Gastrocnemius medialis (tissue), 4 donors: ENCODE results near the gene TSPAN5. TPM values are rescaled to one million over a fixed set of nuclear protein-coding genes. Genes with fewer than 3 reads are reported as not detected.

Source experiments
- ATAC-seq, 2 donors: fragments of 150-250 bp; one replicate each; pipeline ENCODE4 v1.9.1; 2016
- DNase-seq, 2 donors: peaks; one replicate each; pipeline ENCODE4 v3.0.0-alpha.2; 2019
- H3K27ac ChIP-seq, 4 donors: fragments of 200-600 bp; sonication (generic); 1 replicate in 1 of 4; 2 replicates in 3 of 4; pipeline ENCODE4 v1.5.1; 2016 to 2018; ENCODE audit warnings: mild to moderate bottlenecking in 2 of 4, moderate library complexity in 1 of 4
- H3K27me3 ChIP-seq, 3 donors: fragments of 200-600 bp; sonication (generic) in 2 of 3; 1 replicate in 1 of 3; 2 replicates in 2 of 3; pipeline versions ENCODE4 v1.5.1 to v1.6.0; 2016 to 2019; ENCODE audit warnings: mild to moderate bottlenecking in 1 of 3, moderate library complexity in 1 of 3
- H3K36me3 ChIP-seq, 2 donors: fragments of 200-600 bp; sonication (generic) in 1 of 2; one replicate each; pipeline ENCODE4 v1.5.1; 2017 to 2018
- H3K4me1 ChIP-seq, 2 donors: fragments of 200-600 bp; sonication (generic) in 1 of 2; one replicate each; pipeline ENCODE4 v1.5.1; 2016 to 2017; ENCODE audit warnings: mild to moderate bottlenecking in 2 of 2
- H3K4me3 ChIP-seq, 4 donors: fragments of 200-600 bp; sonication (generic) in 3 of 4; 1 replicate in 1 of 4; 2 replicates in 3 of 4; pipeline ENCODE4 v1.5.1; 2016 to 2019; ENCODE audit warnings: mild to moderate bottlenecking in 2 of 4
- H3K9me3 ChIP-seq, 3 donors: fragments of 200-600 bp; sonication (generic) in 2 of 3; 1 replicate in 1 of 3; 2 replicates in 2 of 3; pipeline ENCODE4 v1.5.1; 2016 to 2019
- POLR2A ChIP-seq, 2 donors: fragments of 450-650 bp; IDR thresholded peaks; one replicate each; pipeline ENCODE4 v1.6.1; 2017; ENCODE audit warnings: antibody characterized with exemption in 2 of 2, mild to moderate bottlenecking in 2 of 2, moderate library complexity in 2 of 2
- in situ Hi-C, 4 donors: fragments of 200-750 bp; cut with MboI; loops; one replicate each; pipeline versions ENCODE4 v1.15.0 to v1.8.0; 2017; ENCODE audit warnings: low sequenced_read_pairs in 4 of 4
- intact Hi-C: fragments of 100-400 bp; cut with DNase I; formaldehyde crosslinking; loops from one replicate; pipeline ENCODE4 v1.15.1; 2023; ENCODE audit warnings: low total_unique reads
- total RNA-seq, 4 donors: library from RNA; depleted of rRNA; stranded (reverse); fragments of >200 nt; gene quantifications; one replicate each; pipeline versions ENCODE4 v1.1.0 to v1.2.3, GENCODE V29; 2016
- TF ChIP-seq, protein P1 (sequence below), 5 experiments: fragments of 450-650 bp in 3 of 5; fragments of 200-600 bp in 2 of 5; sonication (generic) in 2 of 5; IDR thresholded peaks in 4 of 5; conservative IDR thresholded peaks in 1 of 5; 1 replicate in 4 of 5; 2 replicates in 1 of 5; pipeline ENCODE4 v1.5.1; 2016 to 2019; ENCODE audit warnings: antibody characterized with exemption in 5 of 5, mild to moderate bottlenecking in 3 of 5, moderate library complexity in 3 of 5

TSPAN5 gene
- total RNA-seq, 4 donors from 2014 or later, result 0.55 to 18.7 (median 0.79) TPM

DNA sequence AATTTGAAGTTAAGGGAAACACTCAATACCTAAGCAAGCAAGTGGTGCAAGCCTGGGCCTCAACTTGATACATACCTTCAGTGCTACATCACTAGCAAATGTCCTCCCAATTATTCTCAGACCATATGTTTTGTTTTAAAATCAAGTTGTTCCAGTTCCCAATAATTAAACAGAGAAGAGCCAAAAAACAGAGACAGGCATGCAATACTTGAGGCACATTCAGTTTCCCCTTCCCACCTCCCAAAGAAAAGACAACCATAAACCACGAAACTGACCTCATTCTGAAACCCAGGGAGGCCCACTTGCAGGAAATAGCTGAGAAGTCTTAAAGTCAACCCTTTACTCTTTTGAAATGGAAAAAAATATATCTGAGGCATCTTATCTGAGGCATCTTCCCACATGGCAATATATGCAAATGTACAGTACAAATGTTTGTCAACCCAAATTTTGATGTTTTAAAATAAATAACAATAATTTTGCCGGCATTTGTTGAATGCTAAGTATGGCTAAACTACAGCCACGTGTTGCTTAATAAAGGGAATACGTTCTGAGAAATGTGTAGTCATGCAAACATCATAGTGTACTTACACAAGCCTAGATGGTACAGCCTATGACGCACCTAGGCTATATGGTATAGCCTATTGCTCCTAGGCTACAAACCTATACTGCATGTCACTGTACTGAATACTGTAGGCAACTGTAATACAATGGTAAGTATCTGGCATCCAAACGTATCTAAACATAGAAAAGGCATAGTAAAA, 147.5 kb downstream of the TSPAN5 start:
- H3K4me1 ChIP-seq, result no peaks in the 10 kb centered on the region
- in situ Hi-C loops (no loop called here), intact Hi-C loops (no loop called here)
- H3K4me3 ChIP-seq, result no peak overlapping the region
- H3K9me3 ChIP-seq, result no peaks in the 10 kb centered on the region
- H3K36me3 ChIP-seq, result no peaks in the 10 kb centered on the region
- ATAC-seq, result no peak
- DNase-seq, result no peak
- H3K27me3 ChIP-seq, result no peaks in the 10 kb centered on the region
- TF ChIP-seq, protein P1, sequence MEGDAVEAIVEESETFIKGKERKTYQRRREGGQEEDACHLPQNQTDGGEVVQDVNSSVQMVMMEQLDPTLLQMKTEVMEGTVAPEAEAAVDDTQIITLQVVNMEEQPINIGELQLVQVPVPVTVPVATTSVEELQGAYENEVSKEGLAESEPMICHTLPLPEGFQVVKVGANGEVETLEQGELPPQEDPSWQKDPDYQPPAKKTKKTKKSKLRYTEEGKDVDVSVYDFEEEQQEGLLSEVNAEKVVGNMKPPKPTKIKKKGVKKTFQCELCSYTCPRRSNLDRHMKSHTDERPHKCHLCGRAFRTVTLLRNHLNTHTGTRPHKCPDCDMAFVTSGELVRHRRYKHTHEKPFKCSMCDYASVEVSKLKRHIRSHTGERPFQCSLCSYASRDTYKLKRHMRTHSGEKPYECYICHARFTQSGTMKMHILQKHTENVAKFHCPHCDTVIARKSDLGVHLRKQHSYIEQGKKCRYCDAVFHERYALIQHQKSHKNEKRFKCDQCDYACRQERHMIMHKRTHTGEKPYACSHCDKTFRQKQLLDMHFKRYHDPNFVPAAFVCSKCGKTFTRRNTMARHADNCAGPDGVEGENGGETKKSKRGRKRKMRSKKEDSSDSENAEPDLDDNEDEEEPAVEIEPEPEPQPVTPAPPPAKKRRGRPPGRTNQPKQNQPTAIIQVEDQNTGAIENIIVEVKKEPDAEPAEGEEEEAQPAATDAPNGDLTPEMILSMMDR (IDR thresholded peaks at IDR 0.05 in 4 of 5, conservative IDR thresholded peaks at IDR 0.05 in 1 of 5), result no peak
- no peak for TF ChIP-seq POLR2A (IDR thresholded peaks at IDR 0.05)
- no peak overlapping the region for H3K27ac ChIP-seq

- in situ Hi-C loops, result no loop called here
Observed at GRCh38 chr4:98510340-98510739, 148.1 kb downstream of the TSPAN5 start.

GRCh38 chr4:98509721-98510120, 148.7 kb downstream of the TSPAN5 start:
- Histone ChIP-seq H3K4me3 (no peak overlapping the region), H3K36me3 (no peaks in the 10 kb centered on the region), H3K27me3 (no peaks in the 10 kb centered on the region), H3K27ac (no peak overlapping the region), H3K4me1 (no peaks in the 10 kb centered on the region), H3K9me3 (no peaks in the 10 kb centered on the region)
- TF ChIP-seq, protein P1 (IDR thresholded peaks at IDR 0.05 in 4 of 5, conservative IDR thresholded peaks at IDR 0.05 in 1 of 5), result no peak
- no peak for TF ChIP-seq POLR2A (IDR thresholded peaks at IDR 0.05)
- ATAC-seq (no peak), DNase-seq (no peak)
- intact Hi-C loops (no loop called here), in situ Hi-C loops (no loop called here)

More at GRCh38 chr4:98510340-98510739, 148.1 kb downstream of the TSPAN5 start:
- no peaks in the 10 kb centered on the region for H3K36me3 ChIP-seq
- no peaks in the 10 kb centered on the region for H3K9me3 ChIP-seq
- no peaks in the 10 kb centered on the region for H3K27me3 ChIP-seq
- ATAC-seq, result no peak
- H3K27ac ChIP-seq, result no peak overlapping the region
- no peaks in the 10 kb centered on the region for H3K4me1 ChIP-seq
- H3K4me3 ChIP-seq, result no peak overlapping the region
- DNase-seq, result no peak
- intact Hi-C loops, result no loop called here
- TF ChIP-seq, protein P1 (IDR thresholded peaks at IDR 0.05 in 4 of 5, conservative IDR thresholded peaks at IDR 0.05 in 1 of 5), result no peak
- no peak for TF ChIP-seq POLR2A (IDR thresholded peaks at IDR 0.05)

DNA sequence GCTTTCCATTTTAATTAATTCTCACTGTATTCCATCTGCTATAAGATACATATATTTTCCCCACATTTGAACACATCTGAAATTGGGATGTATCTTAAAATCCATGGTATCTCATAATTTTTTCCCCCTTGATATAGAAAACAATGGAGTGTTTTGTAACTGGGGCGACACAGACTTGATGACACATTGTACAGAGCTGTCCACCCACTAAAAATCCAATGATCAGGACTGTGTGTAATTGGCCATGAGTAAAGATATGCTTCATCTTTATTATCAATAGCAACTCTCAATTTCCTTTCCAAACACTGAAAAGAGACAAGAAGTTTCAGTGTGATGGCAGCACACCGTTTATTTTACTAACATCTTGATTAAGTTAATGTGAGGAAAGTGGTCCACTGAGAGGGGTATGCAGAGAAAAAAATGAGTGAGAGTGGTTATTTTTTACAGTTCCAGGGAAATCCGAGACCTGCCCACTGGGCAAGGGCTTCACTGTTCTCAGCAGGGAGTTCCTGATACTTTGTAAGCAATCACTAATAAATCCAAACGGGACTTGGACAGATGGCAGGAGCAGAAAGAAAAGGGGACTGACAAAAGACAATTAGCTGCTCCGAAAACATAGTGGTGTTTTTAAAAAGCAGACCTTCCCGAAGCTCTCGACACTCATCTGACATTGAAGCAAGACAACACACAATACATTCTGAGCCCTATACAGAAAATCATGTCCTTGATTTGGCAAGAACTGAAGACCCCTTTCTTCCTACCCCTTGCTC, 149.4 kb downstream of the TSPAN5 start:
- Histone ChIP-seq H3K9me3 (no peaks in the 10 kb centered on the region), H3K27me3 (no peaks in the 10 kb centered on the region), H3K4me3 (no peak overlapping the region), H3K27ac (no peak overlapping the region), H3K4me1 (no peaks in the 10 kb centered on the region), H3K36me3 (no peaks in the 10 kb centered on the region)
- ATAC-seq (no peak), DNase-seq (no peak)
- in situ Hi-C loops (no loop called here), intact Hi-C loops (no loop called here)
- no peak for TF ChIP-seq POLR2A (IDR thresholded peaks at IDR 0.05)
- TF ChIP-seq, protein P1 (IDR thresholded peaks at IDR 0.05 in 4 of 5, conservative IDR thresholded peaks at IDR 0.05 in 1 of 5), result no peak
